CD4-positive, alpha-beta T cell treated with Interleukin-17A for 4 hours (primary cell): ENCODE data around the gene PFKL.
"Not testable (repeated sequence)": the region's sequence is repeated elsewhere in the genome, so short reads cannot be mapped to it uniquely, and the experiment has no call there.

ENCODE experiments used
- DNase-seq: peaks from one replicate; pipeline ENCODE4 v3.0.0-alpha.2; 2020; ENCODE audit warnings: mixed read lengths

Gene PFKL

GRCh38 chr21:44279354-44280260 is 20.2 kb upstream of the PFKL start:
- DNase-seq: no peak

GRCh38 chr21:44281801-44282200 is 18.1 kb upstream of the PFKL start:
- no peak for DNase-seq

GRCh38 chr21:44282370-44282769 is 17.5 kb upstream of the PFKL start:
- DNase-seq: no peak

- DNase-seq: not testable (repeated sequence)
Observed at GRCh38 chr21:44283211-44283785, 16.6 kb upstream of the PFKL start.

- no peak for DNase-seq
Observed at GRCh38 chr21:44283948-44284347, 15.9 kb upstream of the PFKL start.

GRCh38 chr21:44285138-44285992 is 14.5 kb upstream of the PFKL start, which contains the start of gene AIRE:
Gene AIRE, plus strand, starts transcription at chr21:44285876. Its CDS starts 131 bp downstream, at chr21:44286007.
- no peak for DNase-seq

GRCh38 chr21:44286086-44286715 is 13.7 kb upstream of the PFKL start:
- no peak for DNase-seq

- DNase-seq: no peak
Observed at GRCh38 chr21:44286716-44287632, 12.9 kb upstream of the PFKL start.

- DNase-seq: no peak
Observed at GRCh38 chr21:44288251-44289110, 11.4 kb upstream of the PFKL start.

GRCh38 chr21:44289381-44290010 is 10.4 kb upstream of the PFKL start:
- no peak for DNase-seq

- no peak for DNase-seq
Observed at GRCh38 chr21:44290327-44291077, 9.4 kb upstream of the PFKL start.

GRCh38 chr21:44291078-44291935 is 8.5 kb upstream of the PFKL start:
- DNase-seq: no peak

GRCh38 chr21:44291936-44292811 is 7.7 kb upstream of the PFKL start:
- no peak for DNase-seq

- no peak for DNase-seq
Observed at GRCh38 chr21:44292812-44293195, 7.0 kb upstream of the PFKL start.

GRCh38 chr21:44293551-44294231 is 6.2 kb upstream of the PFKL start:
- DNase-seq: peak; percentile 59

GRCh38 chr21:44294391-44295162 is 5.3 kb upstream of the PFKL start:
- DNase-seq: peak; percentile 28
